CD4-positive, CD25-positive, alpha-beta regulatory T cell (primary cell): ENCODE data around the gene CCDC85C. TPM values are rescaled to one million over a fixed set of nuclear protein-coding genes. Genes with fewer than 3 reads are reported as not detected.

Source experiments
- ATAC-seq, 2 donors: fragments of 150-1000 bp; cut with Tn5 transposase; one replicate each; pipeline ENCODE4 v1.10.0; 2021; ENCODE audit warnings: low read depth in 2 of 2, moderate number of reproducible peaks in 2 of 2, moderate library complexity in 1 of 2
- DNase-seq, 3 donors: peaks; one replicate each; pipeline versions ENCODE4 v3.0.0 to v3.0.0-alpha.2; 2012 to 2022; ENCODE audit warnings: mixed read lengths in 1 of 3
- H3K27ac ChIP-seq: one replicate; pipeline ENCODE4 v1.7.0; 2013; ENCODE audit warnings: mild to moderate bottlenecking, low read length; ENCODE audit not compliant: insufficient read depth, poor library complexity, severe bottlenecking
- H3K27me3 ChIP-seq: one replicate; pipeline ENCODE4 v1.7.0; 2013; ENCODE audit warnings: low read length; ENCODE audit not compliant: control insufficient read depth, insufficient read depth
- H3K36me3 ChIP-seq: one replicate; pipeline ENCODE4 v1.7.0; 2013; ENCODE audit warnings: mild to moderate bottlenecking, low read length, moderate library complexity; ENCODE audit not compliant: control insufficient read depth, insufficient read depth
- H3K4me1 ChIP-seq: 2 replicates; pipeline ENCODE4 v1.7.0; 2013; ENCODE audit warnings: mild to moderate bottlenecking, low read length; ENCODE audit not compliant: insufficient read depth, control insufficient read depth, poor library complexity, severe bottlenecking
- H3K4me3 ChIP-seq: one replicate; pipeline ENCODE4 v1.7.0; 2013; ENCODE audit warnings: low read depth, mild to moderate bottlenecking, low read length, moderate library complexity
- H3K9me3 ChIP-seq, 2 experiments: 1 replicate in 1 of 2; 2 replicates in 1 of 2; pipeline ENCODE4 v1.7.0; 2013; ENCODE audit warnings: low read length in 2 of 2, mild to moderate bottlenecking in 1 of 2, moderate library complexity in 1 of 2; ENCODE audit not compliant: control insufficient read depth in 2 of 2
- H3K27ac Mint-ChIP-seq, 3 donors: one replicate each; pipeline ENCODE4 v1.8.0; 2020 to 2022; ENCODE audit warnings: mild to moderate bottlenecking in 3 of 3, mixed read lengths in 3 of 3, moderate library complexity in 2 of 3
- H3K27me3 Mint-ChIP-seq: one replicate; pipeline ENCODE4 v1.8.0; 2022; ENCODE audit warnings: mild to moderate bottlenecking, mixed read lengths
- H3K36me3 Mint-ChIP-seq: one replicate; pipeline ENCODE4 v1.8.0; 2020; ENCODE audit warnings: mixed read lengths
- H3K4me1 Mint-ChIP-seq, 4 donors: one replicate each; pipeline ENCODE4 v1.8.0; 2020 to 2022; ENCODE audit warnings: mixed read lengths in 4 of 4, mild to moderate bottlenecking in 1 of 4
- H3K4me3 Mint-ChIP-seq, 4 donors: one replicate each; pipeline ENCODE4 v1.8.0; 2020 to 2022; ENCODE audit warnings: mild to moderate bottlenecking in 4 of 4, mixed read lengths in 4 of 4, moderate library complexity in 3 of 4
- H3K9me3 Mint-ChIP-seq, 7 donors: one replicate each; pipeline ENCODE4 v1.8.0; 2020 to 2022; ENCODE audit warnings: mixed read lengths in 7 of 7, mild to moderate bottlenecking in 3 of 7, moderate library complexity in 2 of 7
- polyA plus RNA-seq, 4 donors: library from polyadenylated mRNA; unstranded; fragments of 300-500 nt; fragmentation: Illumina TruSeq; gene quantifications; one replicate each; pipeline ENCODE4 v1.2.3, GENCODE V29; 2021
- total RNA-seq: library from RNA; stranded (reverse); gene quantifications from one replicate; pipeline ENCODE4 v1.2.3, GENCODE V29; 2022

Gene CCDC85C
- total and polyA plus RNA-seq, 5 donors from 2014 or later: 0.62 to 6.3 (median 0.98) TPM

DNA sequence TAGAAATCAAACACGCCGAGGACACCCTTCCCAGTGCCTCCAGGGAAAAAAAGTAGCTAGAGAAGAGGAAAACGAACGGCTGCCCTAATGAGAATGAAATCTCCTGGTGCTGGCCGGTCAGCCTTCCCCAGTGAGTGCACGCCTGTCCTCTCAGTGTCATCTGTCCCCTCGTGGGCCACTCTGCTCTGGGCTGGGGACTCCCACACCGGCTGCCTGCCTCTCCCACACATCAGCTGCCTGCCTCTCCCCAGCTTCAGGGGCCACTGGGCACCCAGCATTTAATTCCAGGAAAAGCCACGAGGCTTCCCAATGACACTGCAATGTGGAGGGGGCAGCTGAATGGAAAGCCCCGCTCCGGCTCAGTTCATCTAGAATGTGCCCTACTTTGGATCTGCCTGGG is 59.0 kb downstream of the CCDC85C start:
- no peak overlapping the region for H3K4me3 Mint-ChIP-seq
- ATAC-seq (no peak), DNase-seq (no peak)
- no peaks in the 10 kb centered on the region for H3K27me3 ChIP-seq
- H3K36me3 ChIP-seq: no peaks in the 10 kb centered on the region
- no peak overlapping the region for H3K27ac Mint-ChIP-seq
- H3K4me3 ChIP-seq: no peak overlapping the region
- no peak overlapping the region for H3K27ac ChIP-seq
- H3K36me3 Mint-ChIP-seq: no peaks in the 10 kb centered on the region
- H3K4me1 ChIP-seq: no peaks in the 10 kb centered on the region
- H3K9me3 ChIP-seq: no peaks in the 10 kb centered on the region
- H3K4me1 Mint-ChIP-seq: peaks cover 0 to 25% (median 5%) of the 10 kb centered on the region in 4 donors
- no peaks in the 10 kb centered on the region for H3K27me3 Mint-ChIP-seq
- H3K9me3 Mint-ChIP-seq: no peaks in the 10 kb centered on the region

GRCh38 chr14:99543985-99544384 is 60.0 kb downstream of the CCDC85C start:
- Mint-ChIP-seq H3K9me3 (no peaks in the 10 kb centered on the region), H3K27ac (peak overlapping the region in 1 of 3 donors; percentile 60), H3K4me3 (no peak overlapping the region), H3K4me1 (peaks cover 0 to 25% (median 5%) of the 10 kb centered on the region in 4 donors), H3K27me3 (no peaks in the 10 kb centered on the region), H3K36me3 (no peaks in the 10 kb centered on the region)
- no peaks in the 10 kb centered on the region for H3K4me1 ChIP-seq
- DNase-seq: no peak
- H3K27ac ChIP-seq: no peak overlapping the region
- H3K9me3 ChIP-seq: no peaks in the 10 kb centered on the region
- ATAC-seq: no peak
- H3K27me3 ChIP-seq: no peaks in the 10 kb centered on the region
- H3K36me3 ChIP-seq: no peaks in the 10 kb centered on the region
- H3K4me3 ChIP-seq: no peak overlapping the region

- Mint-ChIP-seq H3K27ac (peak overlapping the region; percentile 47 to 72 (median 60)), H3K4me1 (peaks cover 0 to 25% (median 5%) of the 10 kb centered on the region in 4 donors)
- H3K27ac ChIP-seq: no peak overlapping the region
Measured at GRCh38 chr14:99543370-99543769, 60.6 kb downstream of the CCDC85C start.

GRCh38 chr14:99542566-99542965 is 61.4 kb downstream of the CCDC85C start:
- Histone ChIP-seq H3K27me3 (no peaks in the 10 kb centered on the region), H3K36me3 (no peaks in the 10 kb centered on the region), H3K9me3 (no peaks in the 10 kb centered on the region), H3K4me3 (no peak overlapping the region), H3K27ac (no peak overlapping the region), H3K4me1 (no peaks in the 10 kb centered on the region)
- no peak for ATAC-seq
- Mint-ChIP-seq H3K4me1 (peaks cover 0 to 25% (median 5%) of the 10 kb centered on the region in 4 donors), H3K9me3 (no peaks in the 10 kb centered on the region), H3K27ac (no peak overlapping the region), H3K4me3 (no peak overlapping the region), H3K27me3 (no peaks in the 10 kb centered on the region), H3K36me3 (no peaks in the 10 kb centered on the region)
- no peak for DNase-seq

More at GRCh38 chr14:99543370-99543769, 60.6 kb downstream of the CCDC85C start:
- Mint-ChIP-seq H3K4me3 (no peak overlapping the region), H3K27me3 (no peaks in the 10 kb centered on the region), H3K9me3 (no peaks in the 10 kb centered on the region), H3K36me3 (no peaks in the 10 kb centered on the region)
- Histone ChIP-seq H3K4me3 (no peak overlapping the region), H3K27me3 (no peaks in the 10 kb centered on the region), H3K4me1 (no peaks in the 10 kb centered on the region), H3K36me3 (no peaks in the 10 kb centered on the region), H3K9me3 (no peaks in the 10 kb centered on the region)
- ATAC-seq: no peak
- DNase-seq: no peak

DNA sequence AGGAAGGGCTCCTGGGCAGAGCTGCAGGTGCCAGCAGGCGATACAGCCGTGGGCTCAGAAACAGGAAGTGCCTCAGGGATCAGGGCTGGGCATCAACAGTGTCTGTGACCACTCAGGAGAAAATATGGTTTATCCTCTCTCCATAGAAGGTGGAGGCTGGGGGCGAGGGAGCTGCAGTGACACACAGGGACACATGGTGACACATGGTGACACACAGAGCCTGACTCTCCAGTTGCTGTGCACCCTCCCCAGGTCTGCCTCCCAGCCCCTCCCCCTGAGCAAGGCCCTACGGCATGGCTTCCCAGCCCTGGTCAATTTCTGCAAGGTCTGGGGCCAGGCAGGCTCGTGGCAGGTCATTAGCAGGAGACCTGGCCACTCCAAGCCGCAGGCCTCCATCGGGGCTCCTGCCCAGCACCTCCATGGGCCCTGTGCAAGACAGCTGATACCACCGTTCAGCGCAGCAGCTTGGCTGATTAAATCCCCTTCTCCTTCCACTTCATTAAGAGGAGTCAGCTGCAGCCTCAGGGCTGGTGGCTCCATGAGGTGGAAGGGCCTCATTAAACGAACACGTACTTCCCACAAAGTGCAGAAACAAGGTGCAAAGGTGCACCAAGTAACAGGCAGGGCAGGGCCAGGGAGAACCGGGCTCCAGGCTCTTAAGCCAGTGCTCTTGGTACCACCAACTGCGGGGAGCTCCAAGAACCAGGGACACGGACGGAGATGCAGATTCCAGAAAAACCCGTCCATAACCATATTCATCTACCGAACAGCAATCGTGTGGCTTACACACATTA is 62.1 kb downstream of the CCDC85C start:
- Mint-ChIP-seq H3K4me1 (peaks cover 0 to 25% (median 5%) of the 10 kb centered on the region in 4 donors), H3K27ac (no peak overlapping the region), H3K9me3 (no peaks in the 10 kb centered on the region), H3K27me3 (no peaks in the 10 kb centered on the region), H3K4me3 (no peak overlapping the region), H3K36me3 (no peaks in the 10 kb centered on the region)
- Histone ChIP-seq H3K4me3 (no peak overlapping the region), H3K36me3 (no peaks in the 10 kb centered on the region), H3K27ac (no peak overlapping the region), H3K9me3 (no peaks in the 10 kb centered on the region), H3K27me3 (no peaks in the 10 kb centered on the region), H3K4me1 (no peaks in the 10 kb centered on the region)
- no peak for DNase-seq
- ATAC-seq: no peak

DNA sequence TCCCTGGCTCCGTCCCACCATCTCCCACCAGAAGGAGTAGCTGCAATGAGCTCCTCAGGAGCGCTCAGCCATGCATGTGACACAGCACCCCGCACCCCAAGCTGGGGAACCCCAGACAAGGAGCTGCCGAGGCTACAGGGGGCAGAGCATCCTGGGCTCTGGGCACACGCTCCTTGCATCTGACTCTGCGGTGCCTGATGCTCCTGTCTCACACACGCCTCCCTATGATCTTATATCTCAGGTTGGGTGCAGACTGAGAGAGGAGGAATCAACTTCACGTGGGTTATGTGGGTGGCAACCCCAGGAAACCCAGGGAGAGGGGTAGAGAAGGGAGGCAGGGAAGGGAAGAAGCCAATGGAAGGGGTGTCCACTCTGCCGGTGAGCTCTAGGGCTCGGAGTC is 62.8 kb downstream of the CCDC85C start:
- no peaks in the 10 kb centered on the region for H3K9me3 Mint-ChIP-seq
- H3K4me3 Mint-ChIP-seq: no peak overlapping the region
- no peaks in the 10 kb centered on the region for H3K36me3 ChIP-seq
- DNase-seq (no peak), ATAC-seq (no peak)
- H3K4me3 ChIP-seq: no peak overlapping the region
- H3K27ac Mint-ChIP-seq: no peak overlapping the region
- H3K4me1 ChIP-seq: no peaks in the 10 kb centered on the region
- no peaks in the 10 kb centered on the region for H3K36me3 Mint-ChIP-seq
- peaks cover 0 to 25% (median 5%) of the 10 kb centered on the region in 4 donors for H3K4me1 Mint-ChIP-seq
- H3K27ac ChIP-seq: no peak overlapping the region
- H3K27me3 ChIP-seq: no peaks in the 10 kb centered on the region
- H3K9me3 ChIP-seq: no peaks in the 10 kb centered on the region
- H3K27me3 Mint-ChIP-seq: no peaks in the 10 kb centered on the region

- H3K4me3 ChIP-seq: no peak overlapping the region
- H3K9me3 ChIP-seq: no peaks in the 10 kb centered on the region
- no peak for ATAC-seq
- no peaks in the 10 kb centered on the region for H3K4me1 ChIP-seq
- H3K27ac Mint-ChIP-seq: no peak overlapping the region
- no peak overlapping the region for H3K27ac ChIP-seq
- H3K36me3 ChIP-seq: no peaks in the 10 kb centered on the region
- no peaks in the 10 kb centered on the region for H3K36me3 Mint-ChIP-seq
- H3K4me1 Mint-ChIP-seq: peaks cover 0 to 25% (median 5%) of the 10 kb centered on the region in 4 donors
- no peak overlapping the region for H3K4me3 Mint-ChIP-seq
- no peaks in the 10 kb centered on the region for H3K9me3 Mint-ChIP-seq
- DNase-seq: no peak
- H3K27me3 ChIP-seq: no peaks in the 10 kb centered on the region
- no peaks in the 10 kb centered on the region for H3K27me3 Mint-ChIP-seq
Measured at GRCh38 chr14:99540196-99541032, 63.6 kb downstream of the CCDC85C start.
